ENCODE data around the gene SLC12A7.

- TF ChIP-seq CTCF (conservative IDR thresholded peaks at IDR 0.05; ENCODE audit: low read depth, low read length) (no peak), EZH2phosphoT487 (IDR thresholded peaks at IDR 0.05; ENCODE audit: borderline replicate concordance, low read length) (no peak), EZH2 (IDR thresholded peaks at IDR 0.05; ENCODE audit: low read length, unreplicated experiment) (no peak)
Observed at GRCh38 chr5:1108023-1108864, 3.6 kb downstream of the SLC12A7 start.

Measured in PC-3 (cell line).